ENCODE results near the gene MCM7. TPM values are rescaled to one million over a fixed set of nuclear protein-coding genes. Genes with fewer than 3 reads are reported as not detected.

MCM7 gene
- total RNA-seq, 4 donors from 2014 or later = 28.9 to 41.0 (median 35.8) TPM

- TF ChIP-seq EP300 (IDR thresholded peaks at IDR 0.05) (no peak), POLR2A (IDR thresholded peaks at IDR 0.05) (no peak), CTCF (IDR thresholded peaks at IDR 0.05) (no peak)
- peaks cover 0 to 34% (median 3%) of the 10 kb centered on the region in 4 donors for H3K4me1 ChIP-seq
- peak overlapping the region in 1 of 4 donors; percentile 61 for H3K27ac ChIP-seq
- no peak overlapping the region for H3K4me3 ChIP-seq
- no peaks in the 10 kb centered on the region for H3K9me3 ChIP-seq
- peaks cover 7 to 85% (median 43%) of the 10 kb centered on the region in 3 donors for H3K36me3 ChIP-seq
- DNase-seq (ENCODE audit: low spot score in 2 of 2) = no peak
- H3K27me3 ChIP-seq = no peaks in the 10 kb centered on the region
- 51 to 52% methylated on average over 11 to 12 of the region's 13 CpGs for WGBS, 2 donors
Observed at GRCh38 chr7:100093498-100093897, 7.7 kb downstream of the MCM7 start.

- Histone ChIP-seq H3K9me3 (no peaks in the 10 kb centered on the region), H3K4me1 (peaks cover 0 to 34% (median 8%) of the 10 kb centered on the region in 4 donors), H3K27ac (peak overlapping the region in 1 of 4 donors; percentile 61), H3K27me3 (no peaks in the 10 kb centered on the region), H3K4me3 (no peak overlapping the region), H3K36me3 (peaks cover 7 to 81% (median 38%) of the 10 kb centered on the region in 3 donors)
- no peak for DNase-seq (ENCODE audit: low spot score in 2 of 2)
- 17 to 39% methylated on average over 8 of the region's 8 CpGs for WGBS, 2 donors
- TF ChIP-seq POLR2A (IDR thresholded peaks at IDR 0.05) = no peak
- TF ChIP-seq EP300 (IDR thresholded peaks at IDR 0.05) = no peak
- no peak for TF ChIP-seq CTCF (IDR thresholded peaks at IDR 0.05)
Observed at GRCh38 chr7:100093054-100093453, 8.1 kb downstream of the MCM7 start.

DNA sequence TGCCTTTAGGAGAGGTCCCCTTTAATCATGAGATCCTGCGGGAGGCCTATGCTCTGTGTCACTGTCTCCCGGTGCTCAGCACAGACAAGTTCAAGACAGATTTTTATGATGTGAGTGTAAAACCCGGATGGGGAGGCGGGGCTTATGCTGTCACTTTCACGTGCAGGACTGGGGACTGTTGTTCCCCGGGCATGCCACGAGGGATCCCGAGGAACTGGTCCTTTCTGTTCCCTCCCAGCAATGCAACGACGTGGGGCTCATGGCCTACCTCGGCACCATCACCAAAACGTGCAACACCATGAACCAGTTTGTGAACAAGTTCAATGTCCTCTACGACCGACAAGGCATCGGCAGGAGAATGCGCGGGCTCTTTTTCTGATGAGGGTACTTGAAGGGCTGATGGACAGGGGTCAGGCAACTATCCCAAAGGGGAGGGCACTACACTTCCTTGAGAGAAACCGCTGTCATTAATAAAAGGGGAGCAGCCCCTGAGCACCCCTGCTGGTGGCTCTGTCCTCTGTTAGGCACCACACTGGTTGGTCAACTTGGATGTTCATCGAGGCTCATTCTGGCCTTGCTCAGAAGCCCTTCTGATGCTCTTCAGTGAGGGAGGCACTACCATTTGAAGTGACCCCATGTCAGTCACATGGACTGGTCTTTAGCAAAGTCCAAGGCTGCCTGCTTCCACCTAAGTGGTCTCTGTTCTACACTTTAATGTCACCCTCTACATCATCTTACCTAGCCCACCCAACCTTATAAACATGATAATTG lies 9.6 kb downstream of the MCM7 start:
- no peak overlapping the region for H3K27ac ChIP-seq
- TF ChIP-seq EP300 (IDR thresholded peaks at IDR 0.05) (no peak), CTCF (IDR thresholded peaks at IDR 0.05) (no peak), POLR2A (IDR thresholded peaks at IDR 0.05) (no peak)
- peaks cover 7 to 66% (median 25%) of the 10 kb centered on the region in 3 donors for H3K36me3 ChIP-seq
- 49 to 57% methylated on average over 19 of the region's 19 CpGs for WGBS, 2 donors
- no peak overlapping the region for H3K4me3 ChIP-seq
- H3K4me1 ChIP-seq = peaks cover 0 to 37% (median 8%) of the 10 kb centered on the region in 4 donors
- no peaks in the 10 kb centered on the region for H3K9me3 ChIP-seq
- DNase-seq (ENCODE audit: low spot score in 2 of 2) = no peak
- H3K27me3 ChIP-seq = no peaks in the 10 kb centered on the region

GRCh38 chr7:100090527-100091410 lies 10.4 kb downstream of the MCM7 start:
- no peak overlapping the region for H3K4me3 ChIP-seq
- WGBS, 2 donors = 85 to 89% methylated on average over 14 of the region's 14 CpGs
- peaks cover 7 to 58% (median 18%) of the 10 kb centered on the region in 3 donors for H3K36me3 ChIP-seq
- H3K27me3 ChIP-seq = no peaks in the 10 kb centered on the region
- no peak for TF ChIP-seq POLR2A (IDR thresholded peaks at IDR 0.05)
- no peak for TF ChIP-seq EP300 (IDR thresholded peaks at IDR 0.05)
- TF ChIP-seq CTCF (IDR thresholded peaks at IDR 0.05) = no peak
- H3K27ac ChIP-seq = no peak overlapping the region
- peaks cover 0 to 37% (median 8%) of the 10 kb centered on the region in 4 donors for H3K4me1 ChIP-seq
- no peaks in the 10 kb centered on the region for H3K9me3 ChIP-seq
- no peak for DNase-seq (ENCODE audit: low spot score in 2 of 2)

All from tibial nerve (tissue), 4 donors.